Thoracic aorta (tissue), 2 donors: ENCODE results near the gene C4orf54. TPM values are rescaled to one million over a fixed set of nuclear protein-coding genes. Genes with fewer than 3 reads are reported as not detected.

Source experiments
- ATAC-seq: fragments of 150-250 bp; one replicate; pipeline ENCODE4 v1.8.0; 2017; ENCODE audit warnings: low read depth; ENCODE audit not compliant: insufficient number of reproducible peaks, low FRiP score
- DNase-seq: peaks from one replicate; pipeline ENCODE4 v3.0.0-alpha.2; 2020; ENCODE audit warnings: low spot score
- H3K27ac ChIP-seq, 2 donors: fragments of 200-600 bp; sonication (generic); 1 replicate in 1 of 2; 2 replicates in 1 of 2; pipeline ENCODE4 v1.5.1; 2016; ENCODE audit warnings: mild to moderate bottlenecking in 2 of 2, moderate library complexity in 2 of 2
- H3K27me3 ChIP-seq: fragments of 200-600 bp; sonication (generic); replicated peaks from 2 replicates; pipeline ENCODE4 v1.6.0; 2016; ENCODE audit warnings: mild to moderate bottlenecking; ENCODE audit not compliant: insufficient read depth
- H3K36me3 ChIP-seq: fragments of 200-600 bp; sonication (generic); one replicate; pipeline ENCODE4 v1.5.1; 2016
- H3K4me1 ChIP-seq, 2 donors: fragments of 200-600 bp; sonication (generic); 1 replicate in 1 of 2; 2 replicates in 1 of 2; pipeline versions ENCODE4 v1.5.1 to v1.6.0; 2016; ENCODE audit warnings: low read depth in 2 of 2, mild to moderate bottlenecking in 1 of 2; ENCODE audit not compliant: control insufficient read depth in 1 of 2
- H3K4me3 ChIP-seq: fragments of 200-600 bp; sonication (generic); 2 replicates; pipeline ENCODE4 v1.5.1; 2016; ENCODE audit warnings: mild to moderate bottlenecking
- H3K9me3 ChIP-seq: fragments of 200-600 bp; sonication (generic); 2 replicates; pipeline ENCODE4 v1.5.1; 2016
- CTCF ChIP-seq: fragments of 200-600 bp; sonication (generic); IDR thresholded peaks from one replicate; pipeline ENCODE4 v1.5.1; 2019; ENCODE audit warnings: antibody characterized with exemption
- total RNA-seq, 2 donors: library from RNA; depleted of rRNA; stranded (reverse); fragments of >200 nt; gene quantifications; one replicate each; pipeline versions ENCODE4 v1.1.0 to v1.2.3, GENCODE V29; 2016

C4orf54 gene
- total RNA-seq, 2 donors from 2014 or later: 0.07 to 0.14 TPM

GRCh38 chr4:99665983-99666382, 8.4 kb upstream of the C4orf54 start:
- peaks cover 0 to 11% of the 10 kb centered on the region in 2 donors for H3K4me1 ChIP-seq
- DNase-seq (no peak), ATAC-seq (no peak)

GRCh38 chr4:99664716-99665115, 7.1 kb upstream of the C4orf54 start:
- no peak overlapping the region for H3K4me3 ChIP-seq
- peaks cover 0 to 11% of the 10 kb centered on the region in 2 donors for H3K4me1 ChIP-seq
- no peaks in the 10 kb centered on the region for H3K27me3 ChIP-seq
- H3K27ac ChIP-seq: no peak overlapping the region
- DNase-seq (no peak), ATAC-seq (no peak)
- H3K36me3 ChIP-seq: no peaks in the 10 kb centered on the region
- no peak for TF ChIP-seq CTCF
- H3K9me3 ChIP-seq: no peaks in the 10 kb centered on the region

More at GRCh38 chr4:99665983-99666382, 8.4 kb upstream of the C4orf54 start:
- no peak overlapping the region for H3K27ac ChIP-seq
- H3K4me3 ChIP-seq: no peak overlapping the region
- no peak for TF ChIP-seq CTCF
- no peaks in the 10 kb centered on the region for H3K27me3 ChIP-seq
- no peaks in the 10 kb centered on the region for H3K36me3 ChIP-seq
- no peaks in the 10 kb centered on the region for H3K9me3 ChIP-seq

DNA sequence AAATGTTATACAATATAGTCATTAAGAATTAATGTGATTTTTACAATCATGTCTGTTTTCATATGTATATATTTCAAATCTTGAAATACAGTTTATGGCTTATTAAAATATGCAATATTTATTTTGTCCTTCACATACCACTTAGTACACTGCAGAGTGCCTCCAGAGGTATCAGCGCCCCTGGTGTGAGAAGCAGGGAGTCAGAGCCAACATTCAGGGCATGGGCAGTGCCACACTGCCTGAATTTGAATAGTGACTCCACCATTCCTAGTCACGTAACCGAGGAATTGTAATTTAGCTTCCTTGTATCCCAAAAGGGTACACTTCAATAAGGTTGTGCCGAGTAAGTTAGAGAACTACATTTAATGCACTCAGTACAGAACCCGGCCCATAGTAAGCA, 4.3 kb upstream of the C4orf54 start:
- TF ChIP-seq CTCF: no peak
- Histone ChIP-seq H3K36me3 (no peaks in the 10 kb centered on the region), H3K9me3 (no peaks in the 10 kb centered on the region), H3K4me3 (no peak overlapping the region), H3K27ac (no peak overlapping the region), H3K4me1 (peaks cover 0 to 14% of the 10 kb centered on the region in 2 donors), H3K27me3 (no peaks in the 10 kb centered on the region)
- ATAC-seq (no peak), DNase-seq (no peak)

GRCh38 chr4:99658666-99659065, 1.0 kb upstream of the C4orf54 start:
- no peak for DNase-seq
- no peak for ATAC-seq
- no peak for TF ChIP-seq CTCF
- no peaks in the 10 kb centered on the region for H3K9me3 ChIP-seq
- H3K27ac ChIP-seq: no peak overlapping the region
- no peaks in the 10 kb centered on the region for H3K36me3 ChIP-seq
- H3K27me3 ChIP-seq: no peaks in the 10 kb centered on the region
- H3K4me3 ChIP-seq: no peak overlapping the region
- peaks cover 8 to 41% of the 10 kb centered on the region in 2 donors for H3K4me1 ChIP-seq

GRCh38 chr4:99655308-99656081, 2.1 kb downstream of the C4orf54 start:
- peak overlapping the region; percentile 40 to 54 for H3K27ac ChIP-seq

More at GRCh38 chr4:99655308-99656081, 2.1 kb downstream of the C4orf54 start:
- ATAC-seq (no peak), DNase-seq (peak; percentile 27)
- no peak for TF ChIP-seq CTCF
- no peaks in the 10 kb centered on the region for H3K36me3 ChIP-seq
- H3K27me3 ChIP-seq: no peaks in the 10 kb centered on the region
- H3K4me3 ChIP-seq: no peak overlapping the region
- H3K4me1 ChIP-seq: peaks cover 8 to 41% of the 10 kb centered on the region in 2 donors
- H3K9me3 ChIP-seq: no peaks in the 10 kb centered on the region
